AG04450 (cell line): ENCODE data around the gene KCNMA1. TPM values are rescaled to one million over a fixed set of nuclear protein-coding genes. Genes with fewer than 3 reads are reported as not detected.

Experiments used
- CTCF ChIA-PET: fragments of 300-600, 350-600 bp; formaldehyde crosslinking; extraction: SDS; loops from one replicate; lab custom pipeline; 2022; ENCODE audit warnings: antibody characterized with exemption, inconsistent platforms; lab: Charles Lee
- POLR2A ChIA-PET: fragments of 350-600 bp; formaldehyde crosslinking; extraction: SDS; loops from one replicate; lab custom pipeline; 2021; ENCODE audit warnings: antibody characterized with exemption, inconsistent platforms; lab: Yijun Ruan, JAX
- DNase-seq: peaks from one replicate; pipeline ENCODE4 v3.0.0-alpha.2; 2011; ENCODE audit warnings: low read depth, low spot score
- H3K27ac ChIP-seq: one replicate; pipeline ENCODE4 v1.5.1; 2012; ENCODE audit warnings: low read depth, low read length, control low read depth
- H3K27me3 ChIP-seq: one replicate; pipeline ENCODE4 v1.6.0; 2012; ENCODE audit warnings: low read length; ENCODE audit not compliant: control insufficient read depth, insufficient read depth
- H3K4me3 ChIP-seq: 2 replicates; pipeline ENCODE4 v1.5.1; 2011; ENCODE audit warnings: mild to moderate bottlenecking, low read depth, low read length, control low read depth
- H3K9me3 ChIP-seq: 2 replicates; pipeline ENCODE4 v1.5.1; 2012; ENCODE audit warnings: low read length; ENCODE audit not compliant: control insufficient read depth, insufficient read depth
- CTCF ChIP-seq: IDR thresholded peaks from 2 replicates; pipeline ENCODE4 v1.5.1; 2011; ENCODE audit warnings: low read depth, low read length, control low read depth, inconsistent platforms
- polyA plus RNA-seq: library from polyadenylated mRNA; depleted of rRNA; stranded (reverse); fragments of >200 nt; gene quantifications from 2 replicates; pipeline ENCODE4 v1.2.3, GENCODE V29; 2011

KCNMA1 gene
- polyA plus RNA-seq, 1 experiment = 58.8 TPM

- no peak overlapping the region for H3K4me3 ChIP-seq
- ChIA-PET CTCF (no interaction called here), POLR2A (no interaction called here)
- no peak for TF ChIP-seq CTCF
- DNase-seq = no peak
- no peaks in the 10 kb centered on the region for H3K9me3 ChIP-seq
- no peak overlapping the region for H3K27ac ChIP-seq
- H3K27me3 ChIP-seq = no peaks in the 10 kb centered on the region
Measured at GRCh38 chr10:77226020-77226419, 411.6 kb downstream of the KCNMA1 start.

- ChIA-PET POLR2A (no interaction called here), CTCF (interaction anchor here (1.0 kb wide), 1 partner anchor 25 kb away, joined by 3 read pairs; no protein-coding TSS in a partner anchor)
- H3K9me3 ChIP-seq = no peaks in the 10 kb centered on the region
- DNase-seq = no peak
- TF ChIP-seq CTCF = no peak
- no peak overlapping the region for H3K4me3 ChIP-seq
- no peak overlapping the region for H3K27ac ChIP-seq
- H3K27me3 ChIP-seq = no peaks in the 10 kb centered on the region
Measured at GRCh38 chr10:77223526-77224460, 413.8 kb downstream of the KCNMA1 start.

GRCh38 chr10:77220150-77220549, 417.5 kb downstream of the KCNMA1 start:
- no peak for TF ChIP-seq CTCF
- no peak for DNase-seq
- ChIA-PET CTCF (interaction anchor here (0.7 to 1.1 kb wide), 2 partner anchors 46 to 100 kb away, joined by 3 to 13 read pairs; no protein-coding TSS in a partner anchor), POLR2A (no interaction called here)
- no peak overlapping the region for H3K4me3 ChIP-seq
- no peaks in the 10 kb centered on the region for H3K9me3 ChIP-seq
- no peaks in the 10 kb centered on the region for H3K27me3 ChIP-seq
- H3K27ac ChIP-seq = no peak overlapping the region

- Histone ChIP-seq H3K27me3 (no peaks in the 10 kb centered on the region), H3K27ac (no peak overlapping the region), H3K4me3 (no peak overlapping the region), H3K9me3 (no peaks in the 10 kb centered on the region)
- DNase-seq = no peak
- TF ChIP-seq CTCF = no peak
- ChIA-PET POLR2A (no interaction called here), CTCF (no interaction called here)
Measured at GRCh38 chr10:77219046-77219445, 418.6 kb downstream of the KCNMA1 start.

GRCh38 chr10:77214799-77215198, 422.8 kb downstream of the KCNMA1 start:
- Histone ChIP-seq H3K9me3 (no peaks in the 10 kb centered on the region), H3K27ac (no peak overlapping the region), H3K27me3 (no peaks in the 10 kb centered on the region), H3K4me3 (no peak overlapping the region)
- no peak for DNase-seq
- POLR2A ChIA-PET = no interaction called here
- TF ChIP-seq CTCF = no peak
- CTCF ChIA-PET = no interaction called here
